ENCODE measurements around the gene CHMP4B.

DNA sequence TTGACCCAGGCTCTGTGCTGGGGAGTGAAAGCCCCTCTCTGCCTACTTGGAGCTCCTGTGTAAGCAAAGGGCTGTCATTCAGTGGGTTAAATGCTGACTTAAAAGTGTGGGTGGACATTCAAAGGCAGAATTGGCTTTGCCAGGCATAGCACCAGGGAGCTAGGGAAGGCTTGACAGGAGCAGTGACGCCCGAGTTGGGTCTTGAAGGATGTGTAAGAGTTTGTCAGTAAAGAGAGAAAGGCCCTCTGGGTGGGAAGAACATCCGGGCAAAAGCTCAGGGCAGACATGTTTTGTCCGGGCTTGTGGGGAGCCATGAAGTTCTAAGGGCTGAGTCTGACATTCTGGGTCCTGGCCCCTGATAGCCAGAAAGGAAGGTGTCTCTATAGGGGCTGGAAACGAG is 27.9 kb upstream of the CHMP4B start:
- TF ChIP-seq POLR2A (IDR thresholded peaks at IDR 0.05), result no peak
- TF ChIP-seq, protein P1, sequence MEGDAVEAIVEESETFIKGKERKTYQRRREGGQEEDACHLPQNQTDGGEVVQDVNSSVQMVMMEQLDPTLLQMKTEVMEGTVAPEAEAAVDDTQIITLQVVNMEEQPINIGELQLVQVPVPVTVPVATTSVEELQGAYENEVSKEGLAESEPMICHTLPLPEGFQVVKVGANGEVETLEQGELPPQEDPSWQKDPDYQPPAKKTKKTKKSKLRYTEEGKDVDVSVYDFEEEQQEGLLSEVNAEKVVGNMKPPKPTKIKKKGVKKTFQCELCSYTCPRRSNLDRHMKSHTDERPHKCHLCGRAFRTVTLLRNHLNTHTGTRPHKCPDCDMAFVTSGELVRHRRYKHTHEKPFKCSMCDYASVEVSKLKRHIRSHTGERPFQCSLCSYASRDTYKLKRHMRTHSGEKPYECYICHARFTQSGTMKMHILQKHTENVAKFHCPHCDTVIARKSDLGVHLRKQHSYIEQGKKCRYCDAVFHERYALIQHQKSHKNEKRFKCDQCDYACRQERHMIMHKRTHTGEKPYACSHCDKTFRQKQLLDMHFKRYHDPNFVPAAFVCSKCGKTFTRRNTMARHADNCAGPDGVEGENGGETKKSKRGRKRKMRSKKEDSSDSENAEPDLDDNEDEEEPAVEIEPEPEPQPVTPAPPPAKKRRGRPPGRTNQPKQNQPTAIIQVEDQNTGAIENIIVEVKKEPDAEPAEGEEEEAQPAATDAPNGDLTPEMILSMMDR (IDR thresholded peaks at IDR 0.05), result no peak
